Measurements from ENCODE around the gene INTS6.

GRCh38 chr13:51435002-51435578 is 17.7 kb downstream of the INTS6 start:
- no peak for TF ChIP-seq YY1 (IDR thresholded peaks at IDR 0.05; ENCODE audit: insufficient read depth, insufficient read length)
- TF ChIP-seq SUZ12 (IDR thresholded peaks at IDR 0.05; ENCODE audit: extremely low read depth, insufficient read depth, insufficient read length): no peak
